GM20000 (cell line): Measurements from ENCODE around the gene HPSE.
"Not testable (repeated sequence)": the region's sequence is repeated elsewhere in the genome, so short reads cannot be mapped to it uniquely, and the experiment has no call there.

Experiments
- DNase-seq: peaks from one replicate; pipeline ENCODE4 v3.0.0; 2012; ENCODE audit warnings: low spot score
- CTCF ChIP-seq: IDR thresholded peaks from 2 replicates; pipeline ENCODE4 v1.5.1; 2012; ENCODE audit warnings: mild to moderate bottlenecking, control low read depth; ENCODE audit errors: extremely low read depth, missing control alignments

HPSE gene

GRCh38 chr4:83276299-83277040 lies 58.2 kb downstream of the HPSE start:
- no peak for DNase-seq
- TF ChIP-seq CTCF, result no peak

GRCh38 chr4:83273926-83274325 lies 60.7 kb downstream of the HPSE start:
- not testable (repeated sequence) for DNase-seq

- DNase-seq, result peak; percentile 59
- no peak for TF ChIP-seq CTCF
Observed at GRCh38 chr4:83272900-83273299, 61.7 kb downstream of the HPSE start.

GRCh38 chr4:83269256-83269655 lies 65.4 kb downstream of the HPSE start:
- no peak for DNase-seq
- TF ChIP-seq CTCF, result no peak

- DNase-seq, result no peak
- no peak for TF ChIP-seq CTCF
Observed at GRCh38 chr4:83268491-83268890, 66.2 kb downstream of the HPSE start.

GRCh38 chr4:83267830-83268475 lies 66.7 kb downstream of the HPSE start:
- no peak for TF ChIP-seq CTCF
- DNase-seq, result no peak

- TF ChIP-seq CTCF, result no peak
- no peak for DNase-seq
Observed at GRCh38 chr4:83267121-83267829, 67.4 kb downstream of the HPSE start.
